ENCODE data around the gene SMIM5.

SMIM5 gene

GRCh38 chr17:75602644-75603043 lies 30.6 kb upstream of the SMIM5 start:
- no peak for DNase-seq (ENCODE audit: low read depth in 4 of 4, low spot score in 1 of 4)

- DNase-seq (ENCODE audit: low read depth in 4 of 4, low spot score in 1 of 4): no peak
These were observed 30.1 kb upstream of the SMIM5 start for GRCh38 chr17:75603123-75603522.

- no peak for DNase-seq (ENCODE audit: low read depth in 4 of 4, low spot score in 1 of 4)
These were observed 29.1 kb upstream of the SMIM5 start for GRCh38 chr17:75604034-75604695.

DNA sequence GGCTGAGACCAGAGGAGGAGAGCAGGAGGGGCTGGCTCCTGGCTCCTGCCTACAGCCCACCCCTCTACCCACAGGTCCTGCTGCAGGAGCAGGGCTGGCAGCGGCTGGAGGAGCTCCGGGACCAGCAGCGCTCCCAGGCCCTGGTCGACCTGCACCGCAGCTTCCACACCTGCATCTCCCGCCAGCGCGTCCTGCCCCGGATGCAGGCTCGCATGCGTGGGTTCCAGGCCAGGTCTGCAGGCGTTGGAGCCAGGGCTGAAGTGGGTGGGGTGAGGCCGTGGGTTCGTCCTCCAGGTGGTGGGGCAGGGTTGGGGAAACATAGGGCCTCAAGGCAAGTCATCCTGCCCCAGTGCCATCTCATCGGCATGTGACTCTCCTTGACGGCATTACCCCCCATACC lies 27.4 kb upstream of the SMIM5 start:
- no peak for DNase-seq (ENCODE audit: low read depth in 4 of 4, low spot score in 1 of 4)

GRCh38 chr17:75607086-75607485 lies 26.1 kb upstream of the SMIM5 start:
- no peak for DNase-seq (ENCODE audit: low read depth in 4 of 4, low spot score in 1 of 4)

DNA sequence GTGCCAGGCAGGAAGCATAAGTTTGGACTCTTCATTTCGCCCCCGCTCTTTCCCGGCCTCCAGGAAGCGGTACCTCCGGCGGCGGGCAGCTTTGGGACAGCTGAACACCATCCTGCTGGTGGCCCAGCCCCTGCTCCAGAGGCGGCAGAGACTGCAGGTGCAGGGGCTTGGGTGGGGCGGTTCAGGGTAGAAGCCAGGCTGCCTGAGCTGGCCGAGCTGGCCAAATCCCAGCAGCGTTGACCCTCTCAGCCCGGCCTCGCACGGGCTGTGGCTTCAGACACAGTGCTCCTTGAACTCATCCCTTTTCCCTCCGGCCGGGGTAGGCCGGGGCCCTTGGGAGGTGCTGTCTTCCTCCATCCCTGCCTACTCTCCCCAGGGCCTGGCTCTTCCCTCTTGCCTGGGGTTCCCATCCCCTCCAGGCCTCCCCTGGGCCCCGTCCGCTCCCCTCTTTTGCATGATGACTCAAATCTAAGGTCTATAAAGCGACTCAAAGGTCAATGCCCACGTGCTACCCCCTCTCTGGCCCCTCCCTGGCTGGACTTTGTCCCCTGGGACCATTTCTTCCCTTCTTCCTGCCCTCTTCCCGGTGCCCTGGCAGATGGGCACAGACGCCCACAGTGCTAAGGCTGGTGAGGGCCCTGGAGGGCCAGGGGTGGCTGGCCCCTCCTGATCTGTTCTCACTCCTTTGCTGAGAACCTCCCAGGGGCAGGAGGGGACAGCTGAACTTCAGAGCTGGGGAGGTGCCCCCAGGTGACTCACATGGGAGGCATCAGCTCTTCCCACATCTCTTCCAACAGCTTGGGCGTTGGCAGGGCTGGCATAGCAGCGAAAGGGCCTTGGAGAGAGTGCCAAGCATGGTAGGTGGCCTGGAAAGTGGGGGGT lies 22.9 kb upstream of the SMIM5 start:
- no peak for DNase-seq (ENCODE audit: low read depth in 4 of 4, low spot score in 1 of 4)

DNA sequence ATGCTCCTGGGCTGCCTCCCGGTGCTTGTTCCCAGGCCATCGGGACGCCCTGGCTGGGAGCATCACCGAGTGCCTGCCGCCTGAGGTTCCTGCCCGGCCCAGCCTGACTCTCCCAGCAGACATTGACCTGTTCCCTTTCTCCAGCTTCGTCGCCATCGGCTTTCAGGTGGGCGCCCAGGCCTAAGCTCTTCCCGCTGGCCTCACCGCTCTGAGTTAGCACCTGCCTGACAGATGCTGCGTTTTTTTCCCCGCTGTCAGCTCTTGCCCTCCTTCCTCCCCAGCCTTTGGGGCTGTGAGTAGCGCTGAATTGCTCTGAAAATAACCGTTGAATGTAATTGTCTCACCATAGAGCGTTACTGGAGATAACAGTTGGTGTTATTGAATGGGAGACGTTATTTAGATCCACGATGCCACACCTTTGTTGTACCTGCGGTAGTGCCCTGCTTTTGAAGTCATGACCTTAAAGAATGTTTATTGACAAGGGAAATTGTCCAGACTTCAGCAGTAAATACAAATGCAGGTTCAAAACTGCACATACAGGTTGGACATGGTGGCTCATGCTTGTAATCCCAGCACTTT lies 21.3 kb upstream of the SMIM5 start:
- no peak for DNase-seq (ENCODE audit: low read depth in 4 of 4, low spot score in 1 of 4)

DNA sequence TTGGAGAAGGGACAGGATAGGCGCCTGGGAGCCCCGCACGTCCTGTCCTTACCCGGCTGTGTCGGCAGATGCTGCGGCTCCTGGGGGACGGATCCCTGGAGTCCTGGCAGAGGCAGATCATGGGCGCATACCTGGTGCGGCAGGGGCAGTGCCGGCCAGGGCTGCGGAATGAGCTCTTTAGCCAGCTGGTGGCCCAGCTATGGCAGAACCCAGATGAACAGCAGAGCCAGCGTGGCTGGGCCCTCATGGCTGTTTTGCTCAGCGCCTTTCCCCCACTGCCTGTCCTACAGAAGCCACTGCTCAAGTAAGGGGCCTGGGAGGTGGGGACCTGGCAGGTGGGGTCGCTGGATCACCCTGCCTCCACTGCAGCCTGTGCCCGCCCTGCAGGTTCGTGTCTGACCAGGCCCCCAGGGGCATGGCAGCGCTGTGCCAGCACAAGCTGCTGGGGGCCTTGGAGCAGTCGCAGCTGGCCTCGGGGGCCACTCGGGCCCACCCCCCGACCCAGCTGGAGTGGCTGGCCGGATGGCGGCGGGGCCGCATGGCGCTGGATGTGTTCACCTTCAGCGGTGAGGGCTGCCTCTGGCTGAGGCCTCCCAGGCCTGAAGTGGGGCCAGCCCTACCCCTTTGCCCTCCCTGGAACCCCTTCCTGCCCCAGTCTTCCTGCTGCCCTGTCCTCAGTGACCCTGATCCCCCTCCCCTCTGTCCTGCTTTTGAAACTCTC lies 20.2 kb upstream of the SMIM5 start:
- no peak for DNase-seq (ENCODE audit: low read depth in 4 of 4, low spot score in 1 of 4)

- DNase-seq (ENCODE audit: low read depth in 4 of 4, low spot score in 1 of 4): no peak
These were observed 19.2 kb upstream of the SMIM5 start for GRCh38 chr17:75614006-75614405.

- no peak for DNase-seq (ENCODE audit: low read depth in 4 of 4, low spot score in 1 of 4)
These were observed 18.5 kb upstream of the SMIM5 start for GRCh38 chr17:75614556-75615270.

- DNase-seq (ENCODE audit: low read depth in 4 of 4, low spot score in 1 of 4): no peak
These were observed 17.9 kb upstream of the SMIM5 start for GRCh38 chr17:75615301-75615700.

DNA sequence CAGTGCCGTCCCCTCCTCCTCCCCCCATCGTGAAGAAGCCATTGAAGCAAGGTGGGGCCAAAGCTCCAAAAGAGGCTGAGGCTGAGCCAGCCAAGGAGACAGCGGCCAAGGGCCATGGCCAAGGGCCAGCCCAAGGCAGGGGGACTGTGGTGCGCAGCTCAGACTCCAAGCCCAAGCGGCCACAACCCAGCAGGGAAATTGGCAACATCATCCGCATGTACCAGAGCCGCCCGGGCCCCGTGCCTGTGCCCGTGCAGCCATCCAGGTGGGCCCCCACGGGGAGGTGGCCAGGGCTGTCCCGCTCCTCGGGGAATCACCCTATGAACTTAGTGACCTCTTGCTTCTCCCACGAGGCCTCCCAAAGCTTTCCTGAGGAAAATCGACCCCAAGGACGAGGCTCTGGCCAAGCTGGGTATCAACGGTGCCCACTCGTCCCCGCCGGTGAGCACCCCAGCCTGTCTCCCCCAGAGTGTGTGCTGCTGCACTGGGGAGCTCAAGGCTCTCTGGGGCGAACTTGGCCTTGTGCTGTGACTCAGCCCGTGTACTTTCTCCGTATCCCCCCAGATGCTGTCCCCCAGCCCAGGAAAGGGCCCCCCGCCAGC lies 16.6 kb upstream of the SMIM5 start:
- DNase-seq (ENCODE audit: low read depth in 4 of 4, low spot score in 1 of 4): no peak

GRCh38 chr17:75617218-75617617 lies 16.0 kb upstream of the SMIM5 start:
- no peak for DNase-seq (ENCODE audit: low read depth in 4 of 4, low spot score in 1 of 4)

- DNase-seq (ENCODE audit: low read depth in 4 of 4, low spot score in 1 of 4): no peak
These were observed 15.6 kb upstream of the SMIM5 start for GRCh38 chr17:75617675-75618074.

DNA sequence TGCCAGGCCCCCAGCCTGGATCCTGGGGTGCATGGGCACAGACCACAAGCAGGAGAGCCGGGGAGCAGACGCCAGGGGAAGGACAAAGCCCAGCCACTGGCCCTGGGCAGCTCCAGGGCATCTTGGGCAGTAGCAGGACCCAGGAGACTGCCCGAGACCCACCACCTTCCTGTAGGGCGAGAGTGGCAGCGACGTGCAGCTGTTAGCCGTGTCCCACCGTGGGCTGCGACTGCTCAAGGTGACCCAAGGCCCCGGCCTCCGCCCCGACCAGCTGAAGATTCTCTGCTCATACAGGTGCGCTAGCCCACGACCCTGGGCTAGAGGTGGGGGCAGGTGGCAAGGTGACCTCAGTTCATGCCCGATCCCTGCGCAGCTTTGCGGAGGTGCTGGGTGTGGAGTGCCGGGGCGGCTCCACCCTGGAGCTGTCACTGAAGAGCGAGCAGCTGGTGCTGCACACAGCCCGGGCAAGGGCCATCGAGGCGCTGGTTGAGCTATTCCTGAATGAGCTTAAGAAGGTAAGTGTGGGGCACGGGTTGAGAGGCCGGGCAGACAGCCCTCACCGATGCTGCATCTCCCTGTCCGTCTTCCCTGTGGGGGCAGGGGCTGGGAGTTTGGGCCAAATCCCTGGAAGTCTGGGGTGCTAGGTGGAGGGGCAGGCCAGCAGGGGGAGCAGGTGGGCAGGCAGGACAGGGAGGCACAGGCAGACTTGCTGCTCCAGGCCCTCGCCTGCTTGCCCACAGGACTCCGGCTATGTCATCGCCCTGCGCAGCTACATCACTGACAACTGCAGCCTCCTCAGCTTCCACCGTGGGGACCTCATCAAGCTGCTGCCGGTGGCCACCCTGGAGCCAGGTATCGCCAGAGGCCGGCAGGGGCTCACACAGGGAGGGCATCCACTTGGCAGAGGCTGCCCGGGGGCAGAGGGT lies 13.5 kb upstream of the SMIM5 start:
- no peak for DNase-seq (ENCODE audit: low read depth in 4 of 4, low spot score in 1 of 4)

- no peak for DNase-seq (ENCODE audit: low read depth in 4 of 4, low spot score in 1 of 4)
These were observed 11.7 kb upstream of the SMIM5 start for GRCh38 chr17:75621489-75621888.

- no peak for DNase-seq (ENCODE audit: low read depth in 4 of 4, low spot score in 1 of 4)
These were observed 11.2 kb upstream of the SMIM5 start for GRCh38 chr17:75622076-75622475.

DNA sequence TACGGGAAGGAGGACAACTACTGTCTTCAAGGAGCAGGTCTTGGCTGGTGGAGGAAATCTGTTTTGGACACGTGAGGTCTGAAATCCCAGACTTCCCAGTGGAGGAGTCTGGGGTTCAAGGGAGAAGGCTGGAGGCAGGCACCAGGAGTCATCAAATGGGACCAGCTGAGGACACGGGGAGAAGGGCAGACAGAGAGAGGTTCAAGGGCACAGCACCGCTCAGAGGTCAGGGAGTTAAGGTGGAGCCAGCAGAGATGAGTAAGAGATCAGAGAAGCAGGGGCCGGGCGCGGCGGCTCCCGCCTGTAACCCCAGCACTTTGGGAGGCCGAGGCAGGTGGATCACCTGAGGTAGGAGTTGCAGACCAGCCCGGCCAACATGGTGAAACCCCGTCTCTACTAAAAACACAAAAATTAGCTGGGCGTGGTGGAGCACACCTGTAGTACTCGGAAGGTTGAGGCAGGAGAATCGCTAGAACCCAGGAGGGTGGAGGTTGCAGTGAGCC lies 10.4 kb upstream of the SMIM5 start:
- DNase-seq (ENCODE audit: low read depth in 4 of 4, low spot score in 1 of 4): no peak

GRCh38 chr17:75623386-75623785 lies 9.8 kb upstream of the SMIM5 start:
- DNase-seq (ENCODE audit: low read depth in 4 of 4, low spot score in 1 of 4): no peak
